ENCODE measurements around the gene ZNF827. TPM values are rescaled to one million over a fixed set of nuclear protein-coding genes. Genes with fewer than 3 reads are reported as not detected.

Gene ZNF827
- total and polyA plus RNA-seq, 2 of the 13 experiments (the other 11 are each of a cell fraction or from before 2014, with no cell fraction given): 2.8 TPM

DNA sequence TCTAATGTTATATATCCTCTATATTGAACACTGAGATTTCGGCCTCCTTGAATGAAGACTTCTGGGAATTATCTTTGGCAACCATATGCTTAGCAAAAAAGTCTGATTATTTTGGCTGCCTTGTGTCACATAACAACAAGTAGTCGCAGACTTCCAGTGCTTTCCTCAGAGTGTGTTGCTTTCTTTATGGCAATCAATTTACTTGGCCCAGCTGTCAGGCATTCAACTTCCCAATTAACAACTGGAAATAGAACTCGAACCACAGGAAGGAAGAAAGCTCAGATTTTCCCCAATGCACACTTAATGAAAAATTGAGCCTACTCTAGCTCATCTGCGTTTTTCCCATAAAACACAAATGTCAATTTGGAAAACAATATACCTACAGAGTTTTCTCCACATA is 71.6 kb downstream of the ZNF827 start:
- TF ChIP-seq ZBTB7A (CRISPR knock-in tag; IDR thresholded peaks at IDR 0.05) (no peak), ZNF512 (CRISPR knock-in tag; IDR thresholded peaks at IDR 0.05) (no peak), ZNF34 (CRISPR knock-in tag; IDR thresholded peaks at IDR 0.05; ENCODE audit: borderline replicate concordance) (no peak), ZNF850 (CRISPR knock-in tag; conservative IDR thresholded peaks at IDR 0.05) (no peak), ZNF619 (CRISPR knock-in tag; IDR thresholded peaks at IDR 0.05) (no peak), DMAP1 (CRISPR knock-in tag; IDR thresholded peaks at IDR 0.05) (no peak), SRF (IDR thresholded peaks at IDR 0.05; ENCODE audit: low read depth, low read length) (no peak), YY1 (IDR thresholded peaks at IDR 0.05; ENCODE audit: insufficient read depth, insufficient replicate concordance, low read depth, low read length) (no peak), BRD4 (CRISPR knock-in tag; IDR thresholded peaks at IDR 0.05) (no peak), YEATS4 (CRISPR knock-in tag; IDR thresholded peaks at IDR 0.05; ENCODE audit: borderline replicate concordance) (no peak), PAWR (CRISPR knock-in tag; IDR thresholded peaks at IDR 0.05; ENCODE audit: borderline replicate concordance) (no peak), TP53 (CRISPR knock-in tag; conservative IDR thresholded peaks at IDR 0.05) (no peak), ATF2 (CRISPR knock-in tag; IDR thresholded peaks at IDR 0.05) (no peak)
- TF ChIP-seq, protein P1, sequence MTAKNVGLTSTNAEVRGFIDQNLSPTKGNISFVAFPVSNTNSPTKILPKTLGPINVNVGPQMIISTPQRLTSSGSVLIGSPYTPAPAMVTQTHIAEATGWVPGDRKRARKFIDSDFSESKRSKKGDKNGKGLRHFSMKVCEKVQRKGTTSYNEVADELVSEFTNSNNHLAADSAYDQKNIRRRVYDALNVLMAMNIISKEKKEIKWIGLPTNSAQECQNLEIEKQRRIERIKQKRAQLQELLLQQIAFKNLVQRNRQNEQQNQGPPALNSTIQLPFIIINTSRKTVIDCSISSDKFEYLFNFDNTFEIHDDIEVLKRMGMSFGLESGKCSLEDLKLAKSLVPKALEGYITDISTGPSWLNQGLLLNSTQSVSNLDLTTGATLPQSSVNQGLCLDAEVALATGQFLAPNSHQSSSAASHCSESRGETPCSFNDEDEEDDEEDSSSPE (CRISPR knock-in tag; IDR thresholded peaks at IDR 0.05): no peak
- TF ChIP-seq, protein P2, sequence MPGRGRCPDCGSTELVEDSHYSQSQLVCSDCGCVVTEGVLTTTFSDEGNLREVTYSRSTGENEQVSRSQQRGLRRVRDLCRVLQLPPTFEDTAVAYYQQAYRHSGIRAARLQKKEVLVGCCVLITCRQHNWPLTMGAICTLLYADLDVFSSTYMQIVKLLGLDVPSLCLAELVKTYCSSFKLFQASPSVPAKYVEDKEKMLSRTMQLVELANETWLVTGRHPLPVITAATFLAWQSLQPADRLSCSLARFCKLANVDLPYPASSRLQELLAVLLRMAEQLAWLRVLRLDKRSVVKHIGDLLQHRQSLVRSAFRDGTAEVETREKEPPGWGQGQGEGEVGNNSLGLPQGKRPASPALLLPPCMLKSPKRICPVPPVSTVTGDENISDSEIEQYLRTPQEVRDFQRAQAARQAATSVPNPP (CRISPR knock-in tag; IDR thresholded peaks at IDR 0.05): no peak
- TF ChIP-seq, protein P3, sequence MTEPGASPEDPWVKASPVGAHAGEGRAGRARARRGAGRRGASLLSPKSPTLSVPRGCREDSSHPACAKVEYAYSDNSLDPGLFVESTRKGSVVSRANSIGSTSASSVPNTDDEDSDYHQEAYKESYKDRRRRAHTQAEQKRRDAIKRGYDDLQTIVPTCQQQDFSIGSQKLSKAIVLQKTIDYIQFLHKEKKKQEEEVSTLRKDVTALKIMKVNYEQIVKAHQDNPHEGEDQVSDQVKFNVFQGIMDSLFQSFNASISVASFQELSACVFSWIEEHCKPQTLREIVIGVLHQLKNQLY (CRISPR knock-in tag; IDR thresholded peaks at IDR 0.05): no peak
- ChIA-PET CTCF (ENCODE audit: low intra/inter-chr PET ratio, low total read pairs) (no interaction called here), POLR2A (no interaction called here)
- ATAC-seq (no peak), FAIRE-seq (no peak), DNase-seq (ENCODE audit: low spot score) (no peak)
- Histone ChIP-seq H3K9me3 (ENCODE audit: low read length) (no peaks in the 10 kb centered on the region), H2AFZ (ENCODE audit: low read length) (no peak overlapping the region), H3K9ac (ENCODE audit: insufficient read depth, low read depth, low read length) (no peak overlapping the region), H3K79me2 (ENCODE audit: insufficient read depth, low read length) (no peaks in the 10 kb centered on the region), H3K4me2 (ENCODE audit: low read depth, low read length) (no peak overlapping the region), H3K4me1 (ENCODE audit: insufficient read depth, low read length) (no peaks in the 10 kb centered on the region), H3K36me3 (replicated peaks in 1 of 2; ENCODE audit: control insufficient read depth in 1 of 2, insufficient read depth in 2 of 2, low read length in 2 of 2) (peaks cover 0 to 5% of the 10 kb centered on the region in 2 experiments; a peak in 4 of 5 replicates), H4K20me1 (ENCODE audit: insufficient read depth, low read length) (no peaks in the 10 kb centered on the region), H3K4me3 (replicated peaks in 1 of 3; ENCODE audit: insufficient read depth in 1 of 3, low read depth in 2 of 3, low read length in 3 of 3) (no peak overlapping the region), H3K27ac (ENCODE audit: extremely low read length, insufficient read depth, low read length) (no peak overlapping the region), H3K27me3 (ENCODE audit: control insufficient read depth in 1 of 2, insufficient read depth in 2 of 2, low read length in 2 of 2) (no peaks in the 10 kb centered on the region)
- WGBS (ENCODE audit: low lambda C conversion rate): 99% methylated on average over 4 of the region's 4 CpGs
- in situ Hi-C loops (cut with HindIII; ENCODE audit: extremely low pct_ligation_motif_present, low pct_unique_long_range_greater_than_20kb): no loop called here
- intact Hi-C loops (cut with micrococcal nuclease; ENCODE audit: unreplicated experiment): no loop called here
- no TSS peak for BruUV-seq (replicated peaks)

Measured in HepG2 (cell line).